ENCODE results near the gene INTS1.

Gene INTS1

GRCh38 chr7:1526271-1526754 is 22.1 kb upstream of the INTS1 start:
- no peak overlapping the region for H3K27ac ChIP-seq (ENCODE audit: low read depth, low read length)
- no peaks in the 10 kb centered on the region for H3K4me1 ChIP-seq (ENCODE audit: control insufficient read depth, low read depth, low read length)
- H3K9ac ChIP-seq (ENCODE audit: low read length), result no peak overlapping the region
- DNase-seq, result no peak
- H3K4ac ChIP-seq (ENCODE audit: low read depth, low read length), result no peak overlapping the region
- no peak overlapping the region for H2AK5ac ChIP-seq (ENCODE audit: low read length)
- no peak overlapping the region for H3K56ac ChIP-seq (ENCODE audit: low read length)
- H2BK120ac ChIP-seq (ENCODE audit: low read depth, low read length), result no peak overlapping the region
- no peaks in the 10 kb centered on the region for H3K36me3 ChIP-seq (ENCODE audit: control insufficient read depth, insufficient read depth, low read length)
- H3K4me3 ChIP-seq (ENCODE audit: low read length), result no peak overlapping the region
- no peak overlapping the region for H3K4me2 ChIP-seq (ENCODE audit: low read length)
- peaks cover under 1% of the 10 kb centered on the region for H3K79me2 ChIP-seq (ENCODE audit: control insufficient read depth, insufficient read depth, low read length)
- no peak overlapping the region for H3K23ac ChIP-seq (ENCODE audit: low read length)
- no peaks in the 10 kb centered on the region for H3K27me3 ChIP-seq (ENCODE audit: insufficient read depth, low read length, poor library complexity)
- no peak overlapping the region for H4K5ac ChIP-seq (ENCODE audit: low read length)
- no CpG with 5 or more reads among the region's 6 CpGs for WGBS (ENCODE audit: extremely low coverage, insufficient coverage, low lambda C conversion rate)
- H4K8ac ChIP-seq (ENCODE audit: low read depth, low read length), result no peak overlapping the region
- no peak overlapping the region for H2BK5ac ChIP-seq (ENCODE audit: low read length)
- no peaks in the 10 kb centered on the region for H3K79me1 ChIP-seq (ENCODE audit: low read length)
- no peak overlapping the region for H3K18ac ChIP-seq (ENCODE audit: low read length)
- H2BK15ac ChIP-seq (replicated peaks; ENCODE audit: low read depth), result no peak overlapping the region

GRCh38 chr7:1525409-1525808 is 21.2 kb upstream of the INTS1 start:
- Histone ChIP-seq H3K56ac (ENCODE audit: low read length) (no peak overlapping the region), H3K18ac (ENCODE audit: low read length) (no peak overlapping the region), H3K79me1 (ENCODE audit: low read length) (no peaks in the 10 kb centered on the region), H3K79me2 (ENCODE audit: control insufficient read depth, insufficient read depth, low read length) (no peaks in the 10 kb centered on the region), H4K8ac (ENCODE audit: low read depth, low read length) (no peak overlapping the region), H3K27me3 (ENCODE audit: insufficient read depth, low read length, poor library complexity) (no peaks in the 10 kb centered on the region), H3K4me1 (ENCODE audit: control insufficient read depth, low read depth, low read length) (no peaks in the 10 kb centered on the region), H3K23ac (ENCODE audit: low read length) (no peak overlapping the region), H2BK15ac (replicated peaks; ENCODE audit: low read depth) (no peak overlapping the region), H3K4me3 (ENCODE audit: low read length) (no peak overlapping the region), H2BK5ac (ENCODE audit: low read length) (no peak overlapping the region), H2BK120ac (ENCODE audit: low read depth, low read length) (no peak overlapping the region), H4K5ac (ENCODE audit: low read length) (no peak overlapping the region), H3K36me3 (ENCODE audit: control insufficient read depth, insufficient read depth, low read length) (no peaks in the 10 kb centered on the region), H3K4me2 (ENCODE audit: low read length) (no peak overlapping the region), H3K4ac (ENCODE audit: low read depth, low read length) (no peak overlapping the region), H2AK5ac (ENCODE audit: low read length) (no peak overlapping the region), H3K27ac (ENCODE audit: low read depth, low read length) (no peak overlapping the region), H3K9ac (ENCODE audit: low read length) (no peak overlapping the region)
- no CpG with 5 or more reads among the region's 6 CpGs for WGBS (ENCODE audit: extremely low coverage, insufficient coverage, low lambda C conversion rate)
- no peak for DNase-seq

- Histone ChIP-seq H3K79me1 (ENCODE audit: low read length) (no peaks in the 10 kb centered on the region), H3K18ac (ENCODE audit: low read length) (no peak overlapping the region), H3K23ac (ENCODE audit: low read length) (no peak overlapping the region), H3K9ac (ENCODE audit: low read length) (no peak overlapping the region), H2BK15ac (replicated peaks; ENCODE audit: low read depth) (no peak overlapping the region), H2BK120ac (ENCODE audit: low read depth, low read length) (no peak overlapping the region), H3K56ac (ENCODE audit: low read length) (no peak overlapping the region), H3K4ac (ENCODE audit: low read depth, low read length) (no peak overlapping the region), H3K36me3 (ENCODE audit: control insufficient read depth, insufficient read depth, low read length) (no peaks in the 10 kb centered on the region), H2AK5ac (ENCODE audit: low read length) (no peak overlapping the region), H4K8ac (ENCODE audit: low read depth, low read length) (no peak overlapping the region), H3K79me2 (ENCODE audit: control insufficient read depth, insufficient read depth, low read length) (no peaks in the 10 kb centered on the region), H3K4me3 (ENCODE audit: low read length) (no peak overlapping the region), H3K27me3 (ENCODE audit: insufficient read depth, low read length, poor library complexity) (no peaks in the 10 kb centered on the region), H2BK5ac (ENCODE audit: low read length) (no peak overlapping the region), H4K5ac (ENCODE audit: low read length) (no peak overlapping the region), H3K4me2 (ENCODE audit: low read length) (no peak overlapping the region), H3K27ac (ENCODE audit: low read depth, low read length) (no peak overlapping the region), H3K4me1 (ENCODE audit: control insufficient read depth, low read depth, low read length) (no peaks in the 10 kb centered on the region)
- WGBS (ENCODE audit: extremely low coverage, insufficient coverage, low lambda C conversion rate), result no CpG with 5 or more reads among the region's 17 CpGs
- no peak for DNase-seq
Observed at GRCh38 chr7:1523844-1524243, 19.7 kb upstream of the INTS1 start.

GRCh38 chr7:1523208-1523607 is 19.0 kb upstream of the INTS1 start:
- H2BK5ac ChIP-seq (ENCODE audit: low read length), result no peak overlapping the region
- H4K5ac ChIP-seq (ENCODE audit: low read length), result no peak overlapping the region
- H3K79me1 ChIP-seq (ENCODE audit: low read length), result no peaks in the 10 kb centered on the region
- H3K23ac ChIP-seq (ENCODE audit: low read length), result no peak overlapping the region
- no peaks in the 10 kb centered on the region for H3K4me1 ChIP-seq (ENCODE audit: control insufficient read depth, low read depth, low read length)
- H3K27ac ChIP-seq (ENCODE audit: low read depth, low read length), result no peak overlapping the region
- no peak overlapping the region for H3K18ac ChIP-seq (ENCODE audit: low read length)
- no peaks in the 10 kb centered on the region for H3K79me2 ChIP-seq (ENCODE audit: control insufficient read depth, insufficient read depth, low read length)
- no peak overlapping the region for H2AK5ac ChIP-seq (ENCODE audit: low read length)
- no peak overlapping the region for H2BK15ac ChIP-seq (replicated peaks; ENCODE audit: low read depth)
- H2BK120ac ChIP-seq (ENCODE audit: low read depth, low read length), result no peak overlapping the region
- no peak overlapping the region for H4K8ac ChIP-seq (ENCODE audit: low read depth, low read length)
- H3K4me3 ChIP-seq (ENCODE audit: low read length), result no peak overlapping the region
- H3K56ac ChIP-seq (ENCODE audit: low read length), result no peak overlapping the region
- H3K36me3 ChIP-seq (ENCODE audit: control insufficient read depth, insufficient read depth, low read length), result no peaks in the 10 kb centered on the region
- H3K9ac ChIP-seq (ENCODE audit: low read length), result no peak overlapping the region
- no CpG with 5 or more reads among the region's 13 CpGs for WGBS (ENCODE audit: extremely low coverage, insufficient coverage, low lambda C conversion rate)
- no peak for DNase-seq
- H3K27me3 ChIP-seq (ENCODE audit: insufficient read depth, low read length, poor library complexity), result no peaks in the 10 kb centered on the region
- H3K4ac ChIP-seq (ENCODE audit: low read depth, low read length), result no peak overlapping the region
- H3K4me2 ChIP-seq (ENCODE audit: low read length), result no peak overlapping the region

GRCh38 chr7:1521456-1521855 is 17.3 kb upstream of the INTS1 start:
- no CpG with 5 or more reads among the region's 11 CpGs for WGBS (ENCODE audit: extremely low coverage, insufficient coverage, low lambda C conversion rate)
- H4K8ac ChIP-seq (ENCODE audit: low read depth, low read length), result no peak overlapping the region
- H4K5ac ChIP-seq (ENCODE audit: low read length), result no peak overlapping the region
- no peaks in the 10 kb centered on the region for H3K79me2 ChIP-seq (ENCODE audit: control insufficient read depth, insufficient read depth, low read length)
- H3K9ac ChIP-seq (ENCODE audit: low read length), result no peak overlapping the region
- H3K27me3 ChIP-seq (ENCODE audit: insufficient read depth, low read length, poor library complexity), result no peaks in the 10 kb centered on the region
- no peak overlapping the region for H3K18ac ChIP-seq (ENCODE audit: low read length)
- no peak overlapping the region for H2BK120ac ChIP-seq (ENCODE audit: low read depth, low read length)
- H3K4me3 ChIP-seq (ENCODE audit: low read length), result no peak overlapping the region
- H3K4me1 ChIP-seq (ENCODE audit: control insufficient read depth, low read depth, low read length), result no peaks in the 10 kb centered on the region
- H3K27ac ChIP-seq (ENCODE audit: low read depth, low read length), result no peak overlapping the region
- H3K56ac ChIP-seq (ENCODE audit: low read length), result no peak overlapping the region
- no peak overlapping the region for H3K4me2 ChIP-seq (ENCODE audit: low read length)
- no peak overlapping the region for H2BK15ac ChIP-seq (replicated peaks; ENCODE audit: low read depth)
- no peak overlapping the region for H2BK5ac ChIP-seq (ENCODE audit: low read length)
- H3K79me1 ChIP-seq (ENCODE audit: low read length), result no peaks in the 10 kb centered on the region
- no peak for DNase-seq
- no peak overlapping the region for H2AK5ac ChIP-seq (ENCODE audit: low read length)
- no peak overlapping the region for H3K23ac ChIP-seq (ENCODE audit: low read length)
- H3K4ac ChIP-seq (ENCODE audit: low read depth, low read length), result no peak overlapping the region
- no peaks in the 10 kb centered on the region for H3K36me3 ChIP-seq (ENCODE audit: control insufficient read depth, insufficient read depth, low read length)

- no peak overlapping the region for H3K23ac ChIP-seq (ENCODE audit: low read length)
- H3K4me2 ChIP-seq (ENCODE audit: low read length), result no peak overlapping the region
- no peak overlapping the region for H2BK120ac ChIP-seq (ENCODE audit: low read depth, low read length)
- no peak overlapping the region for H2BK5ac ChIP-seq (ENCODE audit: low read length)
- H3K36me3 ChIP-seq (ENCODE audit: control insufficient read depth, insufficient read depth, low read length), result no peaks in the 10 kb centered on the region
- H3K4me3 ChIP-seq (ENCODE audit: low read length), result no peak overlapping the region
- no peak overlapping the region for H4K8ac ChIP-seq (ENCODE audit: low read depth, low read length)
- no peak overlapping the region for H2AK5ac ChIP-seq (ENCODE audit: low read length)
- no peaks in the 10 kb centered on the region for H3K4me1 ChIP-seq (ENCODE audit: control insufficient read depth, low read depth, low read length)
- no peak overlapping the region for H3K4ac ChIP-seq (ENCODE audit: low read depth, low read length)
- H2BK15ac ChIP-seq (replicated peaks; ENCODE audit: low read depth), result no peak overlapping the region
- H3K18ac ChIP-seq (ENCODE audit: low read length), result no peak overlapping the region
- H4K5ac ChIP-seq (ENCODE audit: low read length), result no peak overlapping the region
- H3K79me1 ChIP-seq (ENCODE audit: low read length), result no peaks in the 10 kb centered on the region
- no peak overlapping the region for H3K27ac ChIP-seq (ENCODE audit: low read depth, low read length)
- DNase-seq, result no peak
- no peak overlapping the region for H3K9ac ChIP-seq (ENCODE audit: low read length)
- WGBS (ENCODE audit: extremely low coverage, insufficient coverage, low lambda C conversion rate), result no CpG with 5 or more reads among the region's 27 CpGs
- no peak overlapping the region for H3K56ac ChIP-seq (ENCODE audit: low read length)
- no peaks in the 10 kb centered on the region for H3K79me2 ChIP-seq (ENCODE audit: control insufficient read depth, insufficient read depth, low read length)
- no peaks in the 10 kb centered on the region for H3K27me3 ChIP-seq (ENCODE audit: insufficient read depth, low read length, poor library complexity)
Observed at GRCh38 chr7:1520539-1521234, 16.5 kb upstream of the INTS1 start.
